Spleen (tissue), 11 donors: ENCODE data around the gene SCN9A. TPM values are rescaled to one million over a fixed set of nuclear protein-coding genes. Genes with fewer than 3 reads are reported as not detected.

Source experiments
- DNase-seq: peaks from one replicate; pipeline ENCODE4 v3.0.0-alpha.2; 2020
- H3K27ac ChIP-seq, 8 donors: fragments of 200-600 bp; sonication (generic) in 7 of 8; 1 replicate in 4 of 8; 2 replicates in 4 of 8; pipeline versions ENCODE4 v1.5.0 to v1.8.0; 2016 to 2021; ENCODE audit warnings: inconsistent platforms in 4 of 8, mild to moderate bottlenecking in 4 of 8, moderate library complexity in 1 of 8
- H3K27me3 ChIP-seq, 7 donors: fragments of 200-600 bp; sonication (generic) in 6 of 7; replicated peaks in 1 of 7; 1 replicate in 4 of 7; 2 replicates in 3 of 7; pipeline versions ENCODE4 v1.5.0 to v1.8.0; 2016 to 2021; ENCODE audit warnings: inconsistent platforms in 3 of 7, mild to moderate bottlenecking in 1 of 7
- H3K36me3 ChIP-seq, 6 donors: fragments of 200-600 bp; sonication (generic) in 5 of 6; 1 replicate in 4 of 6; 2 replicates in 2 of 6; pipeline versions ENCODE4 v1.5.0 to v1.8.0; 2016 to 2021; ENCODE audit warnings: inconsistent platforms in 2 of 6
- H3K4me1 ChIP-seq, 6 donors: fragments of 200-600 bp; sonication (generic) in 5 of 6; 1 replicate in 3 of 6; 2 replicates in 3 of 6; pipeline versions ENCODE4 v1.5.0 to v1.8.0; 2016 to 2021; ENCODE audit warnings: inconsistent platforms in 3 of 6
- H3K4me3 ChIP-seq, 8 donors: fragments of 200-600 bp; sonication (generic) in 7 of 8; 1 replicate in 4 of 8; 2 replicates in 4 of 8; pipeline versions ENCODE4 v1.5.0 to v1.8.0; 2016 to 2021; ENCODE audit warnings: inconsistent platforms in 4 of 8, mild to moderate bottlenecking in 4 of 8, moderate library complexity in 2 of 8
- H3K9me3 ChIP-seq, 8 donors: fragments of 200-600 bp; sonication (generic) in 7 of 8; 1 replicate in 4 of 8; 2 replicates in 4 of 8; pipeline versions ENCODE4 v1.5.0 to v1.8.0; 2016 to 2021; ENCODE audit warnings: inconsistent platforms in 4 of 8
- CTCF ChIP-seq, 11 experiments: fragments of 200-600 bp in 7 of 11; fragments of 450-650 bp in 4 of 11; sonication (generic) in 4 of 11; IDR thresholded peaks in 8 of 11; conservative IDR thresholded peaks in 3 of 11; 1 replicate in 7 of 11; 2 replicates in 4 of 11; pipeline versions ENCODE4 v1.4.0 to v1.8.0; 2016 to 2021; ENCODE audit warnings: antibody characterized with exemption in 11 of 11, inconsistent platforms in 4 of 11, mild to moderate bottlenecking in 1 of 11
- POLR2A ChIP-seq, 3 donors: fragments of 450-650 bp; IDR thresholded peaks; one replicate each; pipeline ENCODE4 v1.5.1; 2017; ENCODE audit warnings: antibody characterized with exemption in 3 of 3, mild to moderate bottlenecking in 1 of 3
- POLR2AphosphoS5 ChIP-seq, 3 donors: sonication (generic); formaldehyde crosslinking; IDR thresholded peaks; one replicate each; pipeline ENCODE4 v1.5.1; 2017; ENCODE audit warnings: antibody characterized with exemption in 3 of 3
- WGBS, 5 donors: extraction: QIAGEN DNeasy Blood & Tissue Kit in 3 of 5; methylation state at CpG; one replicate each; pipeline versions ENCODE4 v1.1.5 to v1.1.7; 2013 to 2018; 5-methylcytosine and 5-hydroxymethylcytosine counted together
- intact Hi-C: fragments of 100-400 bp; cut with DNase I; formaldehyde crosslinking; loops from one replicate; pipeline ENCODE4 v1.15.0; 2023; ENCODE audit warnings: low total_unique reads
- polyA plus RNA-seq, 3 donors: library from polyadenylated mRNA; stranded (reverse); fragments of 200-250 nt; gene quantifications; one replicate each; pipeline ENCODE4 v1.2.1, GENCODE V29; 2013
- total RNA-seq, 7 donors: library from RNA; depleted of rRNA in 3 of 7; stranded (reverse); fragments of >200 nt in 3 of 7; fragmentation: NEBNext Ultra II Directional in 4 of 7; extraction: Animal tissue kit (Norgen Biotek cat#: 25700) in 4 of 7; gene quantifications; one replicate each; pipeline versions ENCODE4 v1.1.0 to v1.2.1, GENCODE V29; 2016 to 2021
- donor health status: healthy with polysubstance abuse.
- donor health status: DM: no; HTN: no; CAD: no; lungs with moderate emphysema.
- donor health status: DM: no; HTN: no; CAD: no.
- donor health status: Bipolar disorder and iron deficiency.
- donor health status: healthy.
- donor health status: DM: no; HTN: no; CAD: no.
- donor health status: DM: yes; HTN: yes; CAD: no.

The SCN9A gene
- total and polyA plus RNA-seq, 10 donors, result 0.76 to 27.9 (median 17.3) TPM

DNA sequence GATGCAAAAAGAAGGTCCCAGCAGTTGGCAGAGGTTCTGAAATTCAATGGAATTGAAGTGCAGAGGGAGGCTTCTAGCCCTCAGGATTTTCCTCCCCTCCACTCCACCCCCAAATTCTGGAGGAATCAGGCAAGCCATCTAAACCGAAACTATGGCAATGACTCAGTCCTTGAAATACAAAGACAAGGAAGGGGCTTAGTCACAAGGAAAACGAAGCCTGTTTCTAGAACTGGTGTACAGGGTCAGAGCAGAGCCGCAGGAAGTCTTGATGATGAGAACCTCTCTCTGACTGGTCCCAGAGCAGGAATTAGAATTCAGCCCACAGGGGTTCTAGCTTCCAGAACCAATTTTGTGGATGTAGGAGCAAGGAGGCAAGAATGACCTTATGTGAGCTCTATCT is 136.2 kb downstream of the SCN9A start:
- WGBS, 5 donors, result 75 to 89% (median 80%) methylated on average over 3 of the region's 3 CpGs
- DNase-seq, result no peak

GRCh38 chr2:166238176-166238575 is 137.6 kb downstream of the SCN9A start:
- intact Hi-C loops, result no loop called here
- DNase-seq, result no peak
- H3K36me3 ChIP-seq, result no peaks in the 10 kb centered on the region
- H3K4me1 ChIP-seq, result no peaks in the 10 kb centered on the region
- no peaks in the 10 kb centered on the region for H3K9me3 ChIP-seq
- H3K4me3 ChIP-seq, result no peak overlapping the region
- TF ChIP-seq POLR2A (IDR thresholded peaks at IDR 0.05) (no peak), POLR2AphosphoS5 (IDR thresholded peaks at IDR 0.05) (no peak), CTCF (IDR thresholded peaks at IDR 0.05 in 8 of 11, conservative IDR thresholded peaks at IDR 0.05 in 3 of 11) (no peak)
- no peak overlapping the region for H3K27ac ChIP-seq
- H3K27me3 ChIP-seq, result no peaks in the 10 kb centered on the region

More for the DNA sequence above, 136.2 kb downstream of the SCN9A start:
- H3K27me3 ChIP-seq, result no peaks in the 10 kb centered on the region
- H3K27ac ChIP-seq, result no peak overlapping the region
- H3K36me3 ChIP-seq, result no peaks in the 10 kb centered on the region
- H3K9me3 ChIP-seq, result no peaks in the 10 kb centered on the region
- TF ChIP-seq POLR2A (IDR thresholded peaks at IDR 0.05), result no peak
- TF ChIP-seq CTCF (IDR thresholded peaks at IDR 0.05 in 8 of 11, conservative IDR thresholded peaks at IDR 0.05 in 3 of 11), result no peak
- no peak for TF ChIP-seq POLR2AphosphoS5 (IDR thresholded peaks at IDR 0.05)
- intact Hi-C loops, result no loop called here
- no peaks in the 10 kb centered on the region for H3K4me1 ChIP-seq
- no peak overlapping the region for H3K4me3 ChIP-seq

- no peaks in the 10 kb centered on the region for H3K27me3 ChIP-seq
- TF ChIP-seq POLR2AphosphoS5 (IDR thresholded peaks at IDR 0.05) (no peak), CTCF (IDR thresholded peaks at IDR 0.05 in 8 of 11, conservative IDR thresholded peaks at IDR 0.05 in 3 of 11) (no peak), POLR2A (IDR thresholded peaks at IDR 0.05) (no peak)
- H3K27ac ChIP-seq, result no peak overlapping the region
- no peaks in the 10 kb centered on the region for H3K36me3 ChIP-seq
- no peak for DNase-seq
- no peaks in the 10 kb centered on the region for H3K4me1 ChIP-seq
- H3K9me3 ChIP-seq, result no peaks in the 10 kb centered on the region
- 71 to 85% (median 81%) methylated on average over 7 of the region's 7 CpGs for WGBS, 5 donors
- H3K4me3 ChIP-seq, result no peak overlapping the region
- intact Hi-C loops, result no loop called here
Observed at GRCh38 chr2:166234112-166234846, 141.5 kb downstream of the SCN9A start.

- H3K27ac ChIP-seq, result no peak overlapping the region
- no peak for DNase-seq
- H3K27me3 ChIP-seq, result no peaks in the 10 kb centered on the region
- H3K36me3 ChIP-seq, result no peaks in the 10 kb centered on the region
- WGBS, 5 donors, result 90 to 96% (median 92%) methylated on average over 2 of the region's 2 CpGs
- H3K9me3 ChIP-seq, result no peaks in the 10 kb centered on the region
- H3K4me1 ChIP-seq, result no peaks in the 10 kb centered on the region
- H3K4me3 ChIP-seq, result no peak overlapping the region
- TF ChIP-seq POLR2AphosphoS5 (IDR thresholded peaks at IDR 0.05) (no peak), POLR2A (IDR thresholded peaks at IDR 0.05) (no peak), CTCF (IDR thresholded peaks at IDR 0.05 in 8 of 11, conservative IDR thresholded peaks at IDR 0.05 in 3 of 11) (no peak)
- intact Hi-C loops, result no loop called here
Observed at GRCh38 chr2:166233244-166233643, 142.5 kb downstream of the SCN9A start.
